OCI-LY7 (cell line): ENCODE data around the gene RPA1.

ENCODE experiments used
- CTCF ChIP-seq: fragments of 200-600 bp; sonication (generic); conservative IDR thresholded peaks from 2 replicates; pipeline ENCODE4 v1.5.1; 2014; ENCODE audit warnings: mild to moderate bottlenecking, antibody characterized with exemption, low read length, moderate library complexity, mixed read lengths
- EZH2phosphoT487 ChIP-seq: fragments of 200-600 bp; sonication (generic); IDR thresholded peaks from 2 replicates; pipeline ENCODE4 v1.6.1; 2018; ENCODE audit warnings: low read depth, borderline replicate concordance, mild to moderate bottlenecking, mixed run types, antibody characterized with exemption, low read length, moderate library complexity, mixed read lengths

DNA sequence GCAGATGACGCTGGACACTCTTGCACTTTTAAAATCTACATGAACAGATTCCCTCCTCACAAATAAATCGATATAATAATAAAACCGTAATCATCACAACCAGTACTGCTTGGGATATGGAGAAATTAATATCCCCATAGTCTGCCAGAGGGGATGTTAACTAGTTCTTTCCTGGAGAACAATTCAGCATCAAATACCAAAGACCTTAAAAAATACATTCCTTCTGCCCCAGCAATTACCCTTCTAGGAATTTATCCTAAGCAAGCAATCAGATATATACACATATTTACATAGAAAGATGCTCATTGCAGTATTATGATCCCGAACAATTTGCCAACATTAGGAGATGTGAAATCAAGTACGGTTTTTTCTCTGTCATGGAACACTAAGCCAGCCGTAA, 21.9 kb upstream of the RPA1 start:
- no peak for TF ChIP-seq CTCF
- TF ChIP-seq EZH2phosphoT487, result no peak
